K562 (cell line): ENCODE data around the gene CACNA1C. TPM values are rescaled to one million over a fixed set of nuclear protein-coding genes. Genes with fewer than 3 reads are reported as not detected.

Experiments
- ATAC-seq: fragments of 200-7000 bp; cut with Tn5 transposase; 3 replicates; pipeline ENCODE4 v1.9.1; 2020; ENCODE audit warnings: moderate library complexity
- BruUV-seq: library from RNA; stranded (reverse); fragments of 400-500 nt; replicated peaks from 2 replicates; lab custom pipeline; 2021; lab: Mats Ljungman, UMichigan
- CTCF ChIA-PET: fragments of 300-600 bp; formaldehyde crosslinking; extraction: SDS; loops from one replicate; lab custom pipeline; 2021; ENCODE audit warnings: low intra/inter-chr PET ratio; lab: Yijun Ruan, JAX
- POLR2A ChIA-PET: fragments of 300-600, 350-650 bp; sonication (Branson Sonifier 250); formaldehyde crosslinking; extraction: SDS; loops from one replicate; lab custom pipeline; 2021; ENCODE audit warnings: antibody characterized with exemption, inconsistent platforms; lab: Yijun Ruan, JAX
- DNase-seq, 4 experiments: peaks; one replicate each; pipeline versions ENCODE4 v3.0.0 to v3.0.0-alpha.2; 2011 to 2018; ENCODE audit warnings: low spot score in 3 of 4, mixed read lengths in 3 of 4; ENCODE audit errors: extremely low read depth in 1 of 4
- FAIRE-seq: peaks from 2 replicates; lab custom pipeline; 2011; peaks lifted over from hg19 to GRCh38; lab: Jason Lieb, UNC
- H2AFZ ChIP-seq: 2 replicates; pipeline ENCODE4 v1.6.0; 2011; ENCODE audit warnings: low read depth, low read length, control low read depth, inconsistent platforms
- H3K27ac ChIP-seq: fragments of 200-600 bp; 3 replicates; pipeline ENCODE4 v1.8.0; 2011; ENCODE audit warnings: low read depth, mild to moderate bottlenecking, control low read depth, inconsistent platforms, low read length, moderate library complexity, mixed read lengths; ENCODE audit errors: extremely low read depth
- H3K27me3 ChIP-seq, 2 experiments: fragments of 300-600 bp in 1 of 2; 2 replicates in 1 of 2; 3 replicates in 1 of 2; pipeline versions ENCODE4 v1.6.0 to v1.8.0; 2011; ENCODE audit warnings: inconsistent platforms in 2 of 2, low read length in 2 of 2, mild to moderate bottlenecking in 1 of 2, mixed read lengths in 1 of 2, moderate library complexity in 1 of 2; ENCODE audit not compliant: control insufficient read depth in 2 of 2, insufficient read depth in 2 of 2
- H3K36me3 ChIP-seq: fragments of 300-600 bp; 3 replicates; pipeline ENCODE4 v1.8.0; 2011; ENCODE audit warnings: mild to moderate bottlenecking, low read length, inconsistent platforms; ENCODE audit not compliant: control insufficient read depth, insufficient read depth
- H3K4me1 ChIP-seq, 2 experiments: fragments of 200-600 bp in 1 of 2; replicated peaks in 1 of 2; 2 replicates in 1 of 2; 3 replicates in 1 of 2; pipeline versions ENCODE4 v1.5.1 to v1.8.0; 2011; ENCODE audit warnings: inconsistent platforms in 2 of 2, low read length in 2 of 2, mild to moderate bottlenecking in 1 of 2, mixed read lengths in 1 of 2, moderate library complexity in 1 of 2; ENCODE audit not compliant: control insufficient read depth in 2 of 2, insufficient read depth in 2 of 2
- H3K4me2 ChIP-seq: 2 replicates; pipeline ENCODE4 v1.6.1; 2011; ENCODE audit warnings: low read length, control low read depth, inconsistent platforms, mixed read lengths; ENCODE audit not compliant: insufficient read depth
- H3K4me3 ChIP-seq: fragments of 200-600 bp; sonication (generic), shearing (Covaris generic); 2 replicates; pipeline ENCODE4 v1.5.1; 2016; ENCODE audit warnings: control low read depth, inconsistent platforms
- H3K79me2 ChIP-seq: fragments of 200-600 bp; 3 replicates; pipeline ENCODE4 v1.8.0; 2011; ENCODE audit warnings: low read length, inconsistent platforms; ENCODE audit not compliant: control insufficient read depth, insufficient read depth
- H3K9ac ChIP-seq, 2 experiments: 2 replicates each; pipeline versions ENCODE4 v1.6.0 to v1.6.1; 2011; ENCODE audit warnings: low read depth in 2 of 2, low read length in 2 of 2, control low read depth in 1 of 2, inconsistent platforms in 1 of 2, mild to moderate bottlenecking in 1 of 2, mixed read lengths in 1 of 2; ENCODE audit not compliant: insufficient read depth in 1 of 2
- H3K9me1 ChIP-seq: one replicate; pipeline ENCODE4 v1.6.0; 2011; ENCODE audit warnings: inconsistent platforms, mild to moderate bottlenecking, low read length, moderate library complexity; ENCODE audit not compliant: control insufficient read depth, insufficient read depth
- H3K9me3 ChIP-seq: replicated peaks from 2 replicates; pipeline ENCODE4 v1.5.1; 2011; ENCODE audit warnings: low read depth, low read length, inconsistent platforms; ENCODE audit not compliant: control insufficient read depth, insufficient read depth
- H4K20me1 ChIP-seq: replicated peaks from 2 replicates; pipeline ENCODE4 v1.6.1; 2011; ENCODE audit warnings: low read length, inconsistent platforms, mixed read lengths; ENCODE audit not compliant: control insufficient read depth, insufficient read depth
- BRF1 ChIP-seq: IDR thresholded peaks from 3 replicates; pipeline ENCODE4 v1.6.1; 2011; ENCODE audit warnings: borderline replicate concordance, mild to moderate bottlenecking; ENCODE audit not compliant: insufficient read length; ENCODE audit errors: extremely low read depth
- CBX3 ChIP-seq, 2 experiments: IDR thresholded peaks; 1 replicate in 1 of 2; 2 replicates in 1 of 2; pipeline ENCODE4 v1.6.1; 2012; ENCODE audit warnings: inconsistent platforms in 2 of 2, low read length in 2 of 2, borderline replicate concordance in 1 of 2, control low read depth in 1 of 2
- FOXA1 ChIP-seq: fragments of 450-650 bp; IDR thresholded peaks from 2 replicates; pipeline ENCODE4 v1.6.1; 2016; ENCODE audit warnings: mild to moderate bottlenecking, borderline replicate concordance
- MEF2A ChIP-seq: IDR thresholded peaks from 2 replicates; pipeline ENCODE4 v1.6.1; 2011; ENCODE audit warnings: low read depth, mild to moderate bottlenecking, low read length, moderate library complexity; ENCODE audit not compliant: control insufficient read depth
- SREBF2 ChIP-seq: sonication (generic); formaldehyde crosslinking; IDR thresholded peaks from 2 replicates; pipeline ENCODE4 v1.4.0; 2020; ENCODE audit warnings: mild to moderate bottlenecking, missing genetic modification reagents
- TAL1 ChIP-seq: fragments of 450-650 bp; IDR thresholded peaks from 2 replicates; pipeline ENCODE4 v1.6.1; 2016; ENCODE audit warnings: mild to moderate bottlenecking
- WGBS: fragments of 100-300 bp; shearing (Covaris generic); methylation state at CpG from one replicate; pipeline ENCODE4 v1.1.6; 2016; ENCODE audit warnings: low coverage, mixed read lengths; ENCODE audit not compliant: insufficient coverage; ENCODE audit errors: missing lambda C conversion rate; 5-methylcytosine and 5-hydroxymethylcytosine counted together
- in situ Hi-C: fragments of 300-500 bp; cut with MboI; formaldehyde crosslinking; loops from 4 replicates; pipeline ENCODE4 v1.15.0; 2018; ENCODE audit warnings: inconsistent platforms, mixed read lengths
- intact Hi-C: fragments of 100-400 bp; cut with micrococcal nuclease; formaldehyde crosslinking; loops from 2 replicates; pipeline ENCODE4 v1.14.2; 2022
- polyA plus RNA-seq, 8 experiments: library from polyadenylated mRNA; depleted of rRNA in 4 of 8; stranded (reverse) in 5 of 8; unstranded in 3 of 8; fragments of >200 nt; fragmentation: Nextera tagmentation in 2 of 8; fragmentation: Illumina TruSeq in 1 of 8; extraction: Ambion mirVana in 2 of 8; extraction: Trizol in 1 of 8; gene quantifications; 2 replicates each; pipeline versions ENCODE4 v1.2.1 to v1.2.3, GENCODE V29; 2011 to 2014; ENCODE audit warnings: inconsistent platforms in 1 of 8, missing spikeins in 1 of 8
- total RNA-seq, 7 experiments: library from RNA; depleted of rRNA in 6 of 7; stranded (reverse); fragments of >200 nt in 6 of 7; fragmentation: Illumina TruSeq in 2 of 7; extraction: Trizol in 2 of 7; gene quantifications; 2 replicates each; pipeline versions ENCODE4 v1.2.1 to v1.2.3, GENCODE V29; 2011 to 2021; ENCODE audit warnings: low replicate concordance in 1 of 7
- TF ChIP-seq, protein P1 (sequence below), 3 experiments: IDR thresholded peaks in 2 of 3; conservative IDR thresholded peaks in 1 of 3; 2 replicates each; pipeline ENCODE4 v1.5.1; 2011 to 2012; ENCODE audit warnings: low read length in 3 of 3, mild to moderate bottlenecking in 3 of 3, control low read depth in 2 of 3, improper control_type of control experiment in 1 of 3, inconsistent platforms in 1 of 3, low read depth in 1 of 3, mixed read lengths in 1 of 3, moderate library complexity in 1 of 3; ENCODE audit not compliant: insufficient read depth in 2 of 3
- TF ChIP-seq, protein P2 (sequence below): fragments of 450-650 bp; IDR thresholded peaks from 2 replicates; pipeline ENCODE4 v1.7.1; 2018; ENCODE audit warnings: mild to moderate bottlenecking, low read depth; ENCODE audit not compliant: partially characterized antibody

CACNA1C gene
- total and polyA plus RNA-seq, 9 of the 15 experiments (the other 6 are each of a cell fraction or from before 2014, with no cell fraction given) = not detected

DNA sequence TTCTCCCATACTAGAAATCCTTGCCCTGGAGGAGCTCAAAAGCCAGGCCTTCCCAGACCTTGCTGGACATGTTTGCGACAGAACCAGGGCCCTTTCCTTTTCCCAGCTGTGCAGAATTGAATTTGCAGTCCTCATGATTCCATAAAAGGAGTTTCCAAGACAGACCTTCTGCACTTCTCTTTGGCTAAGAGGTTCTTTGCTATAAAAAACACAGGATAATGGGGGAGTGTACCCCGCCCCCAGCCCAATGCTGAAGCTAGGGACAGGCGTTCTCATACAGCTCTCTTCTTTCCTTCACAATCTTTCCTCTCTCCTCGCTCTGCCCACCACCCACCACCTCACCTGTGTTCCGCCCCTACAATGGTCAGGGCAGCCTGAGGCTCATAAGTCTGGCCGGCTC lies 569.7 kb downstream of the CACNA1C start:
- peaks cover 0 to 26% of the 10 kb centered on the region in 2 experiments; a peak in 2 of 5 replicates for H3K27me3 ChIP-seq
- no peak for DNase-seq

More for the DNA sequence above, 569.7 kb downstream of the CACNA1C start:
- Histone ChIP-seq H3K9ac (no peak overlapping the region), H3K79me2 (no peaks in the 10 kb centered on the region), H3K9me3 (no peaks in the 10 kb centered on the region), H3K36me3 (no peaks in the 10 kb centered on the region), H4K20me1 (no peaks in the 10 kb centered on the region; the same call in 1 of the 2 replicates), H3K9me1 (no peaks in the 10 kb centered on the region), H3K4me3 (no peak overlapping the region), H2AFZ (no peak overlapping the region), H3K27ac (no peak overlapping the region), H3K4me2 (no peak overlapping the region), H3K4me1 (no peaks in the 10 kb centered on the region)
- 0% methylated on average over 2 of the region's 6 CpGs for WGBS
- no TSS peak for BruUV-seq
- FAIRE-seq (no peak), ATAC-seq (no peak)
- CTCF ChIA-PET = no interaction called here
- in situ Hi-C loops = no loop called here
- intact Hi-C loops = no loop called here
- POLR2A ChIA-PET = no interaction called here
- TF ChIP-seq SREBF2 (CRISPR knock-in tag) (no peak), MEF2A (no peak), CBX3 (IDR thresholded peaks at IDR 0.05; ENCODE audit: borderline replicate concordance in 1 of 2, low read length in 2 of 2) (no peak), BRF1 (no peak), TAL1 (no peak), FOXA1 (no peak)
- TF ChIP-seq, protein P1, sequence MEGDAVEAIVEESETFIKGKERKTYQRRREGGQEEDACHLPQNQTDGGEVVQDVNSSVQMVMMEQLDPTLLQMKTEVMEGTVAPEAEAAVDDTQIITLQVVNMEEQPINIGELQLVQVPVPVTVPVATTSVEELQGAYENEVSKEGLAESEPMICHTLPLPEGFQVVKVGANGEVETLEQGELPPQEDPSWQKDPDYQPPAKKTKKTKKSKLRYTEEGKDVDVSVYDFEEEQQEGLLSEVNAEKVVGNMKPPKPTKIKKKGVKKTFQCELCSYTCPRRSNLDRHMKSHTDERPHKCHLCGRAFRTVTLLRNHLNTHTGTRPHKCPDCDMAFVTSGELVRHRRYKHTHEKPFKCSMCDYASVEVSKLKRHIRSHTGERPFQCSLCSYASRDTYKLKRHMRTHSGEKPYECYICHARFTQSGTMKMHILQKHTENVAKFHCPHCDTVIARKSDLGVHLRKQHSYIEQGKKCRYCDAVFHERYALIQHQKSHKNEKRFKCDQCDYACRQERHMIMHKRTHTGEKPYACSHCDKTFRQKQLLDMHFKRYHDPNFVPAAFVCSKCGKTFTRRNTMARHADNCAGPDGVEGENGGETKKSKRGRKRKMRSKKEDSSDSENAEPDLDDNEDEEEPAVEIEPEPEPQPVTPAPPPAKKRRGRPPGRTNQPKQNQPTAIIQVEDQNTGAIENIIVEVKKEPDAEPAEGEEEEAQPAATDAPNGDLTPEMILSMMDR (IDR thresholded peaks at IDR 0.05 in 2 of 3, conservative IDR thresholded peaks at IDR 0.05 in 1 of 3; ENCODE audit: insufficient read depth in 2 of 3, low read depth in 1 of 3, low read length in 3 of 3) = no peak
- TF ChIP-seq, protein P2, sequence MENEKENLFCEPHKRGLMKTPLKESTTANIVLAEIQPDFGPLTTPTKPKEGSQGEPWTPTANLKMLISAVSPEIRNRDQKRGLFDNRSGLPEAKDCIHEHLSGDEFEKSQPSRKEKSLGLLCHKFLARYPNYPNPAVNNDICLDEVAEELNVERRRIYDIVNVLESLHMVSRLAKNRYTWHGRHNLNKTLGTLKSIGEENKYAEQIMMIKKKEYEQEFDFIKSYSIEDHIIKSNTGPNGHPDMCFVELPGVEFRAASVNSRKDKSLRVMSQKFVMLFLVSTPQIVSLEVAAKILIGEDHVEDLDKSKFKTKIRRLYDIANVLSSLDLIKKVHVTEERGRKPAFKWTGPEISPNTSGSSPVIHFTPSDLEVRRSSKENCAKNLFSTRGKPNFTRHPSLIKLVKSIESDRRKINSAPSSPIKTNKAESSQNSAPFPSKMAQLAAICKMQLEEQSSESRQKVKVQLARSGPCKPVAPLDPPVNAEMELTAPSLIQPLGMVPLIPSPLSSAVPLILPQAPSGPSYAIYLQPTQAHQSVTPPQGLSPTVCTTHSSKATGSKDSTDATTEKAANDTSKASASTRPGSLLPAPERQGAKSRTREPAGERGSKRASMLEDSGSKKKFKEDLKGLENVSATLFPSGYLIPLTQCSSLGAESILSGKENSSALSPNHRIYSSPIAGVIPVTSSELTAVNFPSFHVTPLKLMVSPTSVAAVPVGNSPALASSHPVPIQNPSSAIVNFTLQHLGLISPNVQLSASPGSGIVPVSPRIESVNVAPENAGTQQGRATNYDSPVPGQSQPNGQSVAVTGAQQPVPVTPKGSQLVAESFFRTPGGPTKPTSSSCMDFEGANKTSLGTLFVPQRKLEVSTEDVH = no peak
